HuH-7 (cell line): Measurements from ENCODE around the gene LEUTX.
"Not testable (repeated sequence)": the region's sequence is repeated elsewhere in the genome, so short reads cannot be mapped to it uniquely, and the experiment has no call there.

ENCODE experiments used
- DNase-seq: peaks from one replicate; pipeline ENCODE4 v3.0.0; 2011; ENCODE audit warnings: low spot score

The LEUTX gene

GRCh38 chr19:39778763-39779162, at the start of gene LEUTX:
LEUTX (plus strand) TSS chr19:39778854; CDS start chr19:39778921, 67 bp downstream.
- DNase-seq: no peak

GRCh38 chr19:39729594-39729993, 49.1 kb upstream of the LEUTX start:
- no peak for DNase-seq

GRCh38 chr19:39731685-39732084, 47.0 kb upstream of the LEUTX start:
- no peak for DNase-seq

GRCh38 chr19:39733841-39734240, 44.8 kb upstream of the LEUTX start:
- DNase-seq: no peak

GRCh38 chr19:39735688-39736087, 43.0 kb upstream of the LEUTX start:
- no peak for DNase-seq

- no peak for DNase-seq
Measured at GRCh38 chr19:39736088-39736487, 42.6 kb upstream of the LEUTX start.

GRCh38 chr19:39737351-39737750, 41.3 kb upstream of the LEUTX start:
- DNase-seq: no peak

GRCh38 chr19:39737891-39738290, 40.8 kb upstream of the LEUTX start, which contains the start of gene CLC:
CLC (minus strand) TSS chr19:39738029; CDS start chr19:39737952, 77 bp downstream.
- DNase-seq: no peak

GRCh38 chr19:39738814-39739213, 39.8 kb upstream of the LEUTX start:
- no peak for DNase-seq

- no peak for DNase-seq
Measured at GRCh38 chr19:39740395-39740794, 38.3 kb upstream of the LEUTX start.

- no peak for DNase-seq
Measured at GRCh38 chr19:39745643-39746042, 33.0 kb upstream of the LEUTX start.

GRCh38 chr19:39746836-39747529, 31.7 kb upstream of the LEUTX start:
- no peak for DNase-seq

- DNase-seq: no peak
Measured at GRCh38 chr19:39749981-39750380, 28.7 kb upstream of the LEUTX start.

GRCh38 chr19:39752390-39752789, 26.3 kb upstream of the LEUTX start:
- no peak for DNase-seq

GRCh38 chr19:39752795-39753194, 25.9 kb upstream of the LEUTX start:
- DNase-seq: no peak

GRCh38 chr19:39754544-39754943, 24.1 kb upstream of the LEUTX start:
- no peak for DNase-seq

GRCh38 chr19:39754971-39755370, 23.7 kb upstream of the LEUTX start:
- no peak for DNase-seq

GRCh38 chr19:39759457-39760184, 19.0 kb upstream of the LEUTX start:
- no peak for DNase-seq

GRCh38 chr19:39761851-39762250, 16.8 kb upstream of the LEUTX start:
- DNase-seq: not testable (repeated sequence)

- DNase-seq: peak; percentile 28
Measured at GRCh38 chr19:39765091-39766076, 13.3 kb upstream of the LEUTX start.

- DNase-seq: no peak
Measured at GRCh38 chr19:39768334-39768733, 10.3 kb upstream of the LEUTX start.

- no peak for DNase-seq
Measured at GRCh38 chr19:39768786-39769185, 9.9 kb upstream of the LEUTX start.
